ENCODE results near the gene MEPCE. TPM values are rescaled to one million over a fixed set of nuclear protein-coding genes. Genes with fewer than 3 reads are reported as not detected.

Gene MEPCE
- total and polyA plus RNA-seq, 2 of the 8 experiments (the other 6 are each of a cell fraction or from before 2014, with no cell fraction given) = 22.8 to 48.8 TPM

- Histone ChIP-seq H2AFZ (ENCODE audit: low read length) (no peak overlapping the region), H4K8ac (ENCODE audit: extremely low read depth, insufficient read depth, low read length) (peak overlapping the region; percentile 98), H3K27me3 (replicated peaks in 1 of 4; ENCODE audit: control insufficient read depth in 3 of 4, extremely low read depth in 1 of 4, insufficient read depth in 3 of 4, low read length in 3 of 4) (peaks cover 0 to 6% (median 6%) of the 10 kb centered on the region in 4 experiments; a peak in 4 of 7 replicates), H3K18ac (ENCODE audit: extremely low read depth, low read length) (peak overlapping the region; percentile 98), H3K14ac (ENCODE audit: insufficient read length) (no peak overlapping the region), H3K23ac (ENCODE audit: insufficient read length) (no peak overlapping the region), H3K79me2 (ENCODE audit: control insufficient read depth in 1 of 2, insufficient read depth in 2 of 2, low read length in 2 of 2) (peaks cover 0 to 37% of the 10 kb centered on the region in 2 experiments; a peak in 3 of 4 replicates), H3K9me3 (ENCODE audit: insufficient read depth in 2 of 2, low read depth in 1 of 2, low read length in 1 of 2) (peaks cover 0 to 6% of the 10 kb centered on the region in 2 experiments; a peak in 1 of 4 replicates), H3K9ac (replicated peaks in 1 of 4; ENCODE audit: extremely low read depth in 1 of 4, low read depth in 3 of 4, low read length in 3 of 4) (peak overlapping the region; percentile 78 to 97 (median 90)), H3K4me2 (ENCODE audit: insufficient read depth in 1 of 2, low read depth in 2 of 2, low read length in 2 of 2) (peak overlapping the region; percentile 84 to 88), H4K5ac (ENCODE audit: insufficient read length, low read depth, low read length) (peak overlapping the region; percentile 97), H4K91ac (replicated peaks; ENCODE audit: insufficient read length, low read length) (peak overlapping the region; percentile 98), H2BK5ac (ENCODE audit: low read depth, low read length) (peak overlapping the region; percentile 99), H3K36me3 (ENCODE audit: control insufficient read depth in 2 of 4, insufficient read depth in 4 of 4, low read length in 3 of 4) (peaks cover 2 to 34% (median 14%) of the 10 kb centered on the region in 4 experiments; a peak in 6 of 8 replicates), H2AK5ac (ENCODE audit: low read depth, low read length) (peak overlapping the region; percentile 83; the same call in 1 of the 2 replicates), H2BK120ac (replicated peaks; ENCODE audit: low read depth, low read length) (no peak overlapping the region), H3K79me1 (ENCODE audit: low read depth, low read length) (peaks cover 2% of the 10 kb centered on the region), H4K20me1 (replicated peaks in 1 of 2; ENCODE audit: control insufficient read depth in 1 of 2, insufficient read depth in 2 of 2, low read length in 2 of 2) (peaks cover 5 to 8% of the 10 kb centered on the region in 2 experiments), H2BK15ac (ENCODE audit: low read length) (peak overlapping the region; percentile 88; the same call in 1 of the 2 replicates), H2BK12ac (ENCODE audit: low read depth, low read length) (peak overlapping the region; percentile 85; the same call in 1 of the 2 replicates), H3K4me3 (ENCODE audit: extremely low read depth in 1 of 4, insufficient read depth in 2 of 4, low read depth in 3 of 4, low read length in 4 of 4) (peak overlapping the region; percentile 73 to 85 (median 80)), H3K4ac (replicated peaks; ENCODE audit: insufficient read length, low read depth, low read length) (peak overlapping the region; percentile 97), H3K56ac (replicated peaks; ENCODE audit: insufficient read length, low read depth, low read length) (peak overlapping the region; percentile 99), H3K4me1 (replicated peaks in 1 of 4; ENCODE audit: control insufficient read depth in 3 of 4, insufficient read depth in 4 of 4, low read length in 3 of 4) (peaks cover 0 to 16% (median 8%) of the 10 kb centered on the region in 4 experiments; a peak in 6 of 7 replicates), H2BK20ac (ENCODE audit: low read length) (no peak overlapping the region), H3K23me2 (ENCODE audit: low read depth, low read length) (peaks cover 8% of the 10 kb centered on the region; the same call in 1 of the 2 replicates), H3K27ac (ENCODE audit: low read depth, low read length) (peak overlapping the region; percentile 96)
- DNase-seq (ENCODE audit: low read depth in 1 of 2, low spot score in 2 of 2) = peak; percentile 100
- ChIA-PET POLR2A (ENCODE audit: partially characterized antibody) (interaction anchor here (0.5 to 4.2 kb wide), 71 partner anchors 9 to 847 kb away, joined by 3 to 81 read pairs (median 5); partner anchors contain the start of genes ACTL6B, AP4M1, GAL3ST4 and GJC3), CTCF (ENCODE audit: partially characterized antibody) (interaction anchor here (0.6 to 1.7 kb wide), 7 partner anchors 9 to 296 kb away, joined by 3 to 4 read pairs (median 3); no protein-coding TSS in a partner anchor)
- 2% methylated on average over 20 of the region's 40 CpGs; no CpG with 5 or more reads in 1 of the 2 experiments for WGBS, 2 experiments (ENCODE audit: extremely low coverage in 1 of 2, insufficient coverage in 1 of 2, insufficient read length in 1 of 2, insufficient replicate concordance in 2 of 2, low coverage in 1 of 2, low lambda C conversion rate in 2 of 2, missing lambda C conversion rate in 1 of 2)
- FAIRE-seq = peak; percentile 28
- TF ChIP-seq SIRT6 (IDR thresholded peaks at IDR 0.05; ENCODE audit: low read length) (no peak), BACH1 (IDR thresholded peaks at IDR 0.05; ENCODE audit: low read length) (no peak), PHF8 (conservative IDR thresholded peaks at IDR 0.05; ENCODE audit: low read depth, low read length) (peak; percentile 58), TEAD4 (IDR thresholded peaks at IDR 0.05; ENCODE audit: low read depth, low read length) (no peak), SAP30 (IDR thresholded peaks at IDR 0.05; ENCODE audit: insufficient read depth, insufficient replicate concordance, low read length) (no peak), USF2 (IDR thresholded peaks at IDR 0.05; ENCODE audit: low read length) (peak; percentile 84), SP4 (IDR thresholded peaks at IDR 0.05; ENCODE audit: low read length) (peak; percentile 19; the same call in 1 of the 2 replicates), RAD21 (IDR thresholded peaks at IDR 0.05 in 1 of 2, conservative IDR thresholded peaks at IDR 0.05 in 1 of 2; ENCODE audit: low read depth in 2 of 2, low read length in 2 of 2) (no peak), POLR2A (IDR thresholded peaks at IDR 0.05; ENCODE audit: control extremely low read depth in 1 of 2, low read depth in 2 of 2, low read length in 2 of 2) (peak in 1 of 2 experiments; percentile 19; a peak in 1 of 3 replicates)
These were observed 529 bp upstream of the MEPCE start for GRCh38 chr7:100428967-100429636.

Data from H1 (cell line).